Measurements from ENCODE around the gene FAM184B. TPM values are rescaled to one million over a fixed set of nuclear protein-coding genes. Genes with fewer than 3 reads are reported as not detected.
A peak's percentile ranks its signal among the peaks of the same experiment; 100 is the strongest.

The FAM184B gene
- total and polyA plus RNA-seq, 2 experiments from 2014 or later: not detected

GRCh38 chr4:17811078-17811603 is 29.7 kb upstream of the FAM184B start:
- Histone ChIP-seq H3K27ac (no peak overlapping the region), H3K4me1 (ENCODE audit: insufficient read depth) (peaks cover 20% of the 10 kb centered on the region), H3K36me3 (replicated peaks; ENCODE audit: insufficient read depth, low read depth) (no peaks in the 10 kb centered on the region), H3K27me3 (no peaks in the 10 kb centered on the region), H3K4me3 (peak overlapping the region; percentile 26), H3K79me2 (peaks cover 78% of the 10 kb centered on the region), H3K9me3 (ENCODE audit: low read depth) (no peaks in the 10 kb centered on the region), H3K9me2 (replicated peaks; ENCODE audit: insufficient read depth) (no peaks in the 10 kb centered on the region), H3K4me2 (peak overlapping the region; percentile 73), H4K20me1 (ENCODE audit: insufficient read depth, poor library complexity, severe bottlenecking) (peaks cover 38% of the 10 kb centered on the region), H2AFZ (peak overlapping the region; percentile 70)
- DNase-seq (ENCODE audit: low spot score): no peak
- TF ChIP-seq EZH2 (IDR thresholded peaks at IDR 0.05; ENCODE audit: borderline replicate concordance) (no peak), EZH2phosphoT487 (IDR thresholded peaks at IDR 0.05; ENCODE audit: low read depth, severe bottlenecking, unreplicated experiment) (no peak)
- TF ChIP-seq, protein P1, sequence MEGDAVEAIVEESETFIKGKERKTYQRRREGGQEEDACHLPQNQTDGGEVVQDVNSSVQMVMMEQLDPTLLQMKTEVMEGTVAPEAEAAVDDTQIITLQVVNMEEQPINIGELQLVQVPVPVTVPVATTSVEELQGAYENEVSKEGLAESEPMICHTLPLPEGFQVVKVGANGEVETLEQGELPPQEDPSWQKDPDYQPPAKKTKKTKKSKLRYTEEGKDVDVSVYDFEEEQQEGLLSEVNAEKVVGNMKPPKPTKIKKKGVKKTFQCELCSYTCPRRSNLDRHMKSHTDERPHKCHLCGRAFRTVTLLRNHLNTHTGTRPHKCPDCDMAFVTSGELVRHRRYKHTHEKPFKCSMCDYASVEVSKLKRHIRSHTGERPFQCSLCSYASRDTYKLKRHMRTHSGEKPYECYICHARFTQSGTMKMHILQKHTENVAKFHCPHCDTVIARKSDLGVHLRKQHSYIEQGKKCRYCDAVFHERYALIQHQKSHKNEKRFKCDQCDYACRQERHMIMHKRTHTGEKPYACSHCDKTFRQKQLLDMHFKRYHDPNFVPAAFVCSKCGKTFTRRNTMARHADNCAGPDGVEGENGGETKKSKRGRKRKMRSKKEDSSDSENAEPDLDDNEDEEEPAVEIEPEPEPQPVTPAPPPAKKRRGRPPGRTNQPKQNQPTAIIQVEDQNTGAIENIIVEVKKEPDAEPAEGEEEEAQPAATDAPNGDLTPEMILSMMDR (IDR thresholded peaks at IDR 0.05; ENCODE audit: poor library complexity): no peak
- WGBS (ENCODE audit: low lambda C conversion rate, missing lambda C conversion rate): 1% methylated on average over 25 of the region's 48 CpGs

GRCh38 chr4:17810260-17811077 is 29.0 kb upstream of the FAM184B start, which contains the start of the genes DCAF16 and NCAPG:
Gene DCAF16, minus strand, starts transcription at chr4:17810757. Its CDS starts 6,616 bp downstream, at chr4:17804141.
Gene NCAPG, plus strand, starts transcription at chr4:17810979. Its CDS starts 99 bp downstream, at chr4:17811078.
- peak within 1 kb of the TSS; percentile 87 for H3K4me2 ChIP-seq
- no peaks in the 10 kb centered on the region for H3K9me2 ChIP-seq (replicated peaks; ENCODE audit: insufficient read depth)
- peak within 1 kb of the TSS; percentile 96 for H3K27ac ChIP-seq
- H2AFZ ChIP-seq: peak within 1 kb of the TSS; percentile 70
- H4K20me1 ChIP-seq (ENCODE audit: insufficient read depth, poor library complexity, severe bottlenecking): peaks cover 40% of the 10 kb centered on the region
- H3K27me3 ChIP-seq: no peaks in the 10 kb centered on the region
- peaks cover 20% of the 10 kb centered on the region for H3K4me1 ChIP-seq (ENCODE audit: insufficient read depth)
- peak within 1 kb of the TSS; percentile 40 for H3K4me3 ChIP-seq
- TF ChIP-seq, protein P1 (IDR thresholded peaks at IDR 0.05; ENCODE audit: poor library complexity): no peak
- TF ChIP-seq EZH2phosphoT487 (IDR thresholded peaks at IDR 0.05; ENCODE audit: low read depth, severe bottlenecking, unreplicated experiment): no peak
- no peak for TF ChIP-seq EZH2 (IDR thresholded peaks at IDR 0.05; ENCODE audit: borderline replicate concordance)
- peaks cover 85% of the 10 kb centered on the region for H3K79me2 ChIP-seq
- H3K9me3 ChIP-seq (ENCODE audit: low read depth): no peaks in the 10 kb centered on the region
- no peaks in the 10 kb centered on the region for H3K36me3 ChIP-seq (replicated peaks; ENCODE audit: insufficient read depth, low read depth)
- peak; percentile 100 for DNase-seq (ENCODE audit: low spot score)
- WGBS (ENCODE audit: low lambda C conversion rate, missing lambda C conversion rate): under 1% methylated on average over 68 of the region's 69 CpGs

DNA sequence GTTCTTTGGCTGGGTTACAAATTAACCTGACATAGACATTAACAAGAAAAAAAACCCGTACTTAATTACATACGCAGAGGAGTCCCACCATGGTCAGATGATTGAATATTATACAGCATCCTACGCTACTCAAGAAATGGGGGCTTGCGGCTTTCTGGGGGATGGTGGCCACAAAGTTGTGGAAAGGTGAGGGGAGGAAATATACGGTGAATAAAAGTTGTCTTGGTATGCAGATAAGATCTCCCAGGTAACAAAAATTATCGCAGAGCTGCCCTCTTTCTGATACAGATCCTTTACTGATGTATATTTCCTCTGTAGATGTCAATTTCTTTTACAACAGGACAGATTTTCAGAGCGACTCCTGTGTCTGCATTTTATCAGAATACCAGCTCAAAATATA is 28.2 kb upstream of the FAM184B start:
- Histone ChIP-seq H3K4me2 (peak overlapping the region; percentile 87), H3K9me2 (replicated peaks; ENCODE audit: insufficient read depth) (no peaks in the 10 kb centered on the region), H3K36me3 (replicated peaks; ENCODE audit: insufficient read depth, low read depth) (no peaks in the 10 kb centered on the region), H3K9me3 (ENCODE audit: low read depth) (no peaks in the 10 kb centered on the region), H2AFZ (peak overlapping the region; percentile 48), H3K4me1 (ENCODE audit: insufficient read depth) (peaks cover 20% of the 10 kb centered on the region), H4K20me1 (ENCODE audit: insufficient read depth, poor library complexity, severe bottlenecking) (peaks cover 45% of the 10 kb centered on the region), H3K27ac (peak overlapping the region; percentile 96), H3K4me3 (peak overlapping the region; percentile 40), H3K79me2 (peaks cover 90% of the 10 kb centered on the region), H3K27me3 (no peaks in the 10 kb centered on the region)
- TF ChIP-seq, protein P1 (IDR thresholded peaks at IDR 0.05; ENCODE audit: poor library complexity): no peak
- TF ChIP-seq EZH2phosphoT487 (IDR thresholded peaks at IDR 0.05; ENCODE audit: low read depth, severe bottlenecking, unreplicated experiment) (no peak), EZH2 (IDR thresholded peaks at IDR 0.05; ENCODE audit: borderline replicate concordance) (no peak)
- DNase-seq (ENCODE audit: low spot score): no peak
- 6% methylated on average over 7 of the region's 7 CpGs for WGBS (ENCODE audit: low lambda C conversion rate, missing lambda C conversion rate)
